ENCODE measurements around the gene ZNF853.
"Not testable (repeated sequence)": the region's sequence is repeated elsewhere in the genome, so short reads cannot be mapped to it uniquely, and the experiment has no call there.

- TF ChIP-seq CTCF (IDR thresholded peaks at IDR 0.05; ENCODE audit: insufficient read depth, low read length); REST (IDR thresholded peaks at IDR 0.05; ENCODE audit: insufficient replicate concordance, low read depth); SPI1 (IDR thresholded peaks at IDR 0.05; ENCODE audit: borderline replicate concordance, low read depth); POLR2AphosphoS5 (IDR thresholded peaks at IDR 0.05; ENCODE audit: low read depth): not testable (repeated sequence)
Observed at GRCh38 chr7:6576867-6577368, 38.5 kb upstream of the ZNF853 start.
